Measurements from ENCODE around the gene RFXANK. TPM values are rescaled to one million over a fixed set of nuclear protein-coding genes. Genes with fewer than 3 reads are reported as not detected.
A peak's percentile ranks its signal among the peaks of the same experiment; 100 is the strongest.

The RFXANK gene
- total RNA-seq, 1 donor from 2014 or later: 122 TPM

DNA sequence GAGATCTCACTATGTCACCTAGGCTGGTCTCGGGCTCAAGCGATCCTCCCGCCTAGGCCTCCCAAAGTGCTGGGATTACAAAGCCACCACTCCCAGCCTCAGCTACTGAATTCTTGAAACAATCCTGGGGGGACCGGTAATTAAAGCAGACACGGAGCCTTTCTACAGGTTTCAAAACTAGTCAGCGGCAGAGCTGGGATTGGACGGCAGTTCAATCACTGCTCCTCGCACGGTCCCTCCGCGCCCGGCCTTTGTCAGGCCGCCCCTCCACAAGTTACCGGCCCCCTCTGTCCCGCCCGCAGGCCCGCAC is 335 bp upstream of the RFXANK start:
- Histone ChIP-seq H3K36me3 (ENCODE audit: control insufficient read depth, insufficient read depth, low read length) (peaks cover 1% of the 10 kb centered on the region), H3K4me3 (ENCODE audit: low read depth, low read length) (peak overlapping the region; percentile 91), H3K27me3 (ENCODE audit: control insufficient read depth, insufficient read depth, low read length) (no peaks in the 10 kb centered on the region)
- TF ChIP-seq, protein P1, sequence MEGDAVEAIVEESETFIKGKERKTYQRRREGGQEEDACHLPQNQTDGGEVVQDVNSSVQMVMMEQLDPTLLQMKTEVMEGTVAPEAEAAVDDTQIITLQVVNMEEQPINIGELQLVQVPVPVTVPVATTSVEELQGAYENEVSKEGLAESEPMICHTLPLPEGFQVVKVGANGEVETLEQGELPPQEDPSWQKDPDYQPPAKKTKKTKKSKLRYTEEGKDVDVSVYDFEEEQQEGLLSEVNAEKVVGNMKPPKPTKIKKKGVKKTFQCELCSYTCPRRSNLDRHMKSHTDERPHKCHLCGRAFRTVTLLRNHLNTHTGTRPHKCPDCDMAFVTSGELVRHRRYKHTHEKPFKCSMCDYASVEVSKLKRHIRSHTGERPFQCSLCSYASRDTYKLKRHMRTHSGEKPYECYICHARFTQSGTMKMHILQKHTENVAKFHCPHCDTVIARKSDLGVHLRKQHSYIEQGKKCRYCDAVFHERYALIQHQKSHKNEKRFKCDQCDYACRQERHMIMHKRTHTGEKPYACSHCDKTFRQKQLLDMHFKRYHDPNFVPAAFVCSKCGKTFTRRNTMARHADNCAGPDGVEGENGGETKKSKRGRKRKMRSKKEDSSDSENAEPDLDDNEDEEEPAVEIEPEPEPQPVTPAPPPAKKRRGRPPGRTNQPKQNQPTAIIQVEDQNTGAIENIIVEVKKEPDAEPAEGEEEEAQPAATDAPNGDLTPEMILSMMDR (IDR thresholded peaks at IDR 0.05; ENCODE audit: insufficient read depth, low read length, poor library complexity, severe bottlenecking): no peak
- DNase-seq (ENCODE audit: low read depth): no peak

DNA sequence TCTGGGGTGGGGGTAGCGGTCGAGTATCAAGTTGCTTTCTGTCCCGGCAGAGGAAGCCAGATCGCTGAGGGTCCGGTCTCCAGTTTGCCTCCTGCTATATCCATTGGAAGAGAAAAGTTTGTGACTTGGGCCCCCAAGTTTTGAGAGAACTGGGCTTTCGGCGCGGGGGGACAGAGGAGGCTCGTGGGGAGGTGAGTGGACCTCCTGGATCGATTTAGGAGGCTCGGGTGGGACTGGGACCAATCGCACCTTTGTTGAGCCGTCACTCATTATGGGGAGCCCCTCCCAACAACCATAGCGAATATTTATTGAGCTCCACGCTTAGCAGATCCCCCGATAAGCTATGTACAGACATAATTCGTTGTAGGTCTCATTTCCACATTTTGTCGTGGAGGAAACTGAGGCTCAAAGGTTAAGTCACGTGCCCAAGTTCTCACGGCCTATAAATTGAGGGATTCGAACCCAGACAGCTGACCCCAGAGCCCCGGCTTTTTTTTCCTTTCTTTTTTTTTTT is 909 bp downstream of the RFXANK start:
- TF ChIP-seq, protein P1 (IDR thresholded peaks at IDR 0.05; ENCODE audit: insufficient read depth, low read length, poor library complexity, severe bottlenecking): no peak
- no peak for DNase-seq (ENCODE audit: low read depth)
- Histone ChIP-seq H3K36me3 (ENCODE audit: control insufficient read depth, insufficient read depth, low read length) (peaks cover 3% of the 10 kb centered on the region), H3K4me3 (ENCODE audit: low read depth, low read length) (peak overlapping the region; percentile 89), H3K27me3 (ENCODE audit: control insufficient read depth, insufficient read depth, low read length) (no peaks in the 10 kb centered on the region)

DNA sequence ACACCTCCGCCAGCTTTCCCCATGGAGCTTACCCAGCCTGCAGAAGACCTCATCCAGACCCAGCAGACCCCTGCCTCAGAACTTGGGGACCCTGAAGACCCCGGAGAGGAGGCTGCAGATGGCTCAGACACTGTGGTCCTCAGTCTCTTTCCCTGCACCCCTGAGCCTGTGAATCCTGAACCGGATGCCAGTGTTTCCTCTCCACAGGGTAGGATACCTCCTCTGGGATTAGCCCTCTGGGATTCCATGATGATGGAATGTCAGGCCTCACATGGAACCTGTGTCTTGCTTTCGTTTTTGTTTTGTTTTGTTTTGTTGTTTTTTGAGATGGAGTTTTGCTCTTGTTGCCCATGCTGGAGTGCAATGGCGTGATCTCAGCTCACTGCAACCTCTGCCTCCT is 1.9 kb downstream of the RFXANK start:
- TF ChIP-seq, protein P1 (IDR thresholded peaks at IDR 0.05; ENCODE audit: insufficient read depth, low read length, poor library complexity, severe bottlenecking): no peak
- H3K36me3 ChIP-seq (ENCODE audit: control insufficient read depth, insufficient read depth, low read length): peaks cover 3% of the 10 kb centered on the region
- H3K4me3 ChIP-seq (ENCODE audit: low read depth, low read length): no peak overlapping the region
- DNase-seq (ENCODE audit: low read depth): no peak
- H3K27me3 ChIP-seq (ENCODE audit: control insufficient read depth, insufficient read depth, low read length): no peaks in the 10 kb centered on the region

DNA sequence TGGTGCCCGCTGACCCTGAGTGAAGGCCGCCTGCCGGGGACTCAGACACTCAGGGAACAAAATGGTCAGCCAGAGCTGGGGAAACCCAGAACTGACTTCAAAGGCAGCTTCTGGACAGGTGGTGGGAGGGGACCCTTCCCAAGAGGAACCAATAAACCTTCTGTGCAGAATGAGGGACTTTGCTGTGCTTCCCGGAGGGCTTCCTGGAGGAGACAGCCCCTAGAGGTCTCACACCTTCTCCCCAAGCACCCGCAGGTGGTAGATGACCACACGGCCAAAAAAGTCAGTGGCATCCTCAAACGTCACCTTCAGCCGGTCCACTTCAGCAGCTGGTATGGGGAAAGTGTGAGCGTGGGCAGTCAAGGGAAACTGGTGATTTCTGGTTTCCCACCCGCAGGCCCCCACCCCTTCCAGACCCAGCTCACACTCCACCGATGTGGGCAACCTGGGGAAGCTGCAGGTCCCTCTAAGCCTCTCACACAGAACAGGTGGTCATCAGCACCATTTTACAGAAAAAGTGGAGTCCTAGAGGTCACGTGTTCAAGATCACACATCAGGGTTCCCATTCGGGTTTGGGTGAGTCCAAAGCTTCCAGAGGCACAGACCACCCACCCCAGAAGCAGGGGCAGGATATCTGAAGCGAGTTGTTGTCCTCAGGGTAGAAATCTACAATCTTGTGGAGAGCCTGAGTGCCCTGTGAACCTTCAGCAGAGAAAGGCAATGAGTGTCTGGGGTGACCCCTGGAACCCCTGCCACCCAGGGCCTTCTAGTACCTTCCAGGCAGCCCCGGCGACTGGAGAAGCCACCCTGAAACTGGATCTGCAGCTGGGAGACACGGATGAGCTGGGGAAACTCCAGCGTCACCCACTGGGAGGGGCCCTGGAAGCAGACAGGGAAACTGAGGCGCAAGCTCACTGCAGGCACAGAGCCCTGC is 9.9 kb downstream of the RFXANK start:
- TF ChIP-seq, protein P1 (IDR thresholded peaks at IDR 0.05; ENCODE audit: insufficient read depth, low read length, poor library complexity, severe bottlenecking): no peak
- Histone ChIP-seq H3K36me3 (ENCODE audit: control insufficient read depth, insufficient read depth, low read length) (peaks cover 1% of the 10 kb centered on the region), H3K4me3 (ENCODE audit: low read depth, low read length) (peak overlapping the region; percentile 56), H3K27me3 (ENCODE audit: control insufficient read depth, insufficient read depth, low read length) (peaks cover 2% of the 10 kb centered on the region)
- DNase-seq (ENCODE audit: low read depth): no peak

DNA sequence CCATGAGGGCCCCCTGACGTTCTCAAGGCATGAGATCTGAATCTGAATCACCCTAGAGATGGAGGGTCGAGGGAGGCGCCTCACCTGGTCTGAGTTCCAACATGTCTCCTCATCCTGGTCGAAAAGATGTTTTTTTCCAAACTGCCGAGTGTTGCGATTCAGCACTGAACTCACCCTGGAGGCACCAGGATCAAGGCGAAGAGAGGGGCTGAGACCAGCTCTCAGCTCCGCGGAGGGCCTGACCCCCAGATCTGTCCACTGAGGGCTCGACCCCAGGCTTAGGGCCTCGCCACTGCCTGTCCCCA is 10.6 kb downstream of the RFXANK start:
- TF ChIP-seq, protein P1 (IDR thresholded peaks at IDR 0.05; ENCODE audit: insufficient read depth, low read length, poor library complexity, severe bottlenecking): no peak
- Histone ChIP-seq H3K4me3 (ENCODE audit: low read depth, low read length) (peak overlapping the region; percentile 56), H3K36me3 (ENCODE audit: control insufficient read depth, insufficient read depth, low read length) (no peaks in the 10 kb centered on the region), H3K27me3 (ENCODE audit: control insufficient read depth, insufficient read depth, low read length) (peaks cover 2% of the 10 kb centered on the region)
- no peak for DNase-seq (ENCODE audit: low read depth)

Measured in kidney epithelial cell (primary cell).